Adrenal gland (tissue), 5 donors: ENCODE data around the gene LILRB5.

Source experiments
- POLR2A ChIP-seq, 2 donors: fragments of 450-650 bp; IDR thresholded peaks; one replicate each; pipeline ENCODE4 v1.6.1; 2017; ENCODE audit warnings: antibody characterized with exemption in 2 of 2, mild to moderate bottlenecking in 2 of 2, moderate library complexity in 1 of 2
- TF ChIP-seq, protein P1 (sequence below), 6 experiments: fragments of 450-650 bp in 4 of 6; fragments of 200-600 bp in 2 of 6; sonication (generic) in 1 of 6; IDR thresholded peaks; 1 replicate in 5 of 6; 2 replicates in 1 of 6; pipeline versions ENCODE4 v1.5.1 to v1.8.0; 2016 to 2021; ENCODE audit warnings: antibody characterized with exemption in 6 of 6, mild to moderate bottlenecking in 2 of 6, moderate library complexity in 1 of 6
- donor health status: DM: no; HTN: no; CAD: no.

- TF ChIP-seq, protein P1, sequence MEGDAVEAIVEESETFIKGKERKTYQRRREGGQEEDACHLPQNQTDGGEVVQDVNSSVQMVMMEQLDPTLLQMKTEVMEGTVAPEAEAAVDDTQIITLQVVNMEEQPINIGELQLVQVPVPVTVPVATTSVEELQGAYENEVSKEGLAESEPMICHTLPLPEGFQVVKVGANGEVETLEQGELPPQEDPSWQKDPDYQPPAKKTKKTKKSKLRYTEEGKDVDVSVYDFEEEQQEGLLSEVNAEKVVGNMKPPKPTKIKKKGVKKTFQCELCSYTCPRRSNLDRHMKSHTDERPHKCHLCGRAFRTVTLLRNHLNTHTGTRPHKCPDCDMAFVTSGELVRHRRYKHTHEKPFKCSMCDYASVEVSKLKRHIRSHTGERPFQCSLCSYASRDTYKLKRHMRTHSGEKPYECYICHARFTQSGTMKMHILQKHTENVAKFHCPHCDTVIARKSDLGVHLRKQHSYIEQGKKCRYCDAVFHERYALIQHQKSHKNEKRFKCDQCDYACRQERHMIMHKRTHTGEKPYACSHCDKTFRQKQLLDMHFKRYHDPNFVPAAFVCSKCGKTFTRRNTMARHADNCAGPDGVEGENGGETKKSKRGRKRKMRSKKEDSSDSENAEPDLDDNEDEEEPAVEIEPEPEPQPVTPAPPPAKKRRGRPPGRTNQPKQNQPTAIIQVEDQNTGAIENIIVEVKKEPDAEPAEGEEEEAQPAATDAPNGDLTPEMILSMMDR (IDR thresholded peaks at IDR 0.05) = no peak
- no peak for TF ChIP-seq POLR2A (IDR thresholded peaks at IDR 0.05)
Measured at GRCh38 chr19:54218259-54218658, 38.8 kb downstream of the LILRB5 start.
